Astrocyte (in vitro differentiated cells and primary cell): ENCODE results near the gene CHAF1B. TPM values are rescaled to one million over a fixed set of nuclear protein-coding genes. Genes with fewer than 3 reads are reported as not detected.
A peak's percentile ranks its signal among the peaks of the same experiment; 100 is the strongest.

Experiments used
- DNase-seq: peaks from one replicate; pipeline ENCODE4 v3.0.0-alpha.2; 2010; ENCODE audit warnings: low read depth
- FAIRE-seq: peaks from 2 replicates; lab custom pipeline; 2011; peaks lifted over from hg19 to GRCh38; lab: Jason Lieb, UNC
- H2AFZ ChIP-seq: 2 replicates; pipeline ENCODE4 v1.6.0; 2012; ENCODE audit warnings: low read depth, low read length, inconsistent platforms
- H3K27ac ChIP-seq: 2 replicates; pipeline ENCODE4 v1.5.1; 2011; ENCODE audit warnings: low read depth, low read length, inconsistent platforms
- H3K27me3 ChIP-seq: 2 replicates; pipeline ENCODE4 v1.6.0; 2011; ENCODE audit warnings: low read length, inconsistent platforms; ENCODE audit not compliant: insufficient read depth
- H3K36me3 ChIP-seq: 2 replicates; pipeline ENCODE4 v1.5.1; 2011; ENCODE audit warnings: low read length, inconsistent platforms; ENCODE audit not compliant: insufficient read depth
- H3K4me1 ChIP-seq: 2 replicates; pipeline ENCODE4 v1.5.1; 2011; ENCODE audit warnings: low read length, inconsistent platforms; ENCODE audit not compliant: insufficient read depth
- H3K4me2 ChIP-seq: 2 replicates; pipeline ENCODE4 v1.6.0; 2012; ENCODE audit warnings: low read length, inconsistent platforms
- H3K4me3 ChIP-seq: 2 replicates; pipeline ENCODE4 v1.5.1; 2011; ENCODE audit warnings: low read depth, mild to moderate bottlenecking, low read length, inconsistent platforms; ENCODE audit not compliant: insufficient read depth
- H3K79me2 ChIP-seq: 2 replicates; pipeline ENCODE4 v1.6.0; 2012; ENCODE audit warnings: mild to moderate bottlenecking, low read length, inconsistent platforms; ENCODE audit not compliant: insufficient read depth
- H3K9ac ChIP-seq: 2 replicates; pipeline ENCODE4 v1.6.0; 2012; ENCODE audit warnings: mild to moderate bottlenecking, low read length, inconsistent platforms
- H3K9me3 ChIP-seq: 2 replicates; pipeline ENCODE4 v1.5.1; 2012; ENCODE audit warnings: low read depth, mild to moderate bottlenecking, low read length, inconsistent platforms; ENCODE audit not compliant: insufficient read depth
- H4K20me1 ChIP-seq: 2 replicates; pipeline ENCODE4 v1.6.0; 2012; ENCODE audit warnings: low read length, inconsistent platforms; ENCODE audit not compliant: insufficient read depth
- H3K27ac Mint-ChIP-seq: one replicate; pipeline ENCODE4 v1.8.0; 2021; ENCODE audit warnings: mild to moderate bottlenecking, mixed read lengths; ENCODE audit not compliant: unreplicated experiment
- H3K27me3 Mint-ChIP-seq: one replicate; pipeline ENCODE4 v1.8.0; 2021; ENCODE audit warnings: low read depth, mixed read lengths; ENCODE audit not compliant: unreplicated experiment
- H3K36me3 Mint-ChIP-seq: one replicate; pipeline ENCODE4 v1.8.0; 2021; ENCODE audit warnings: low read depth, mixed read lengths; ENCODE audit not compliant: unreplicated experiment
- H3K4me1 Mint-ChIP-seq: one replicate; pipeline ENCODE4 v1.8.0; 2021; ENCODE audit warnings: low read depth, mixed read lengths; ENCODE audit not compliant: unreplicated experiment
- H3K4me3 Mint-ChIP-seq: one replicate; pipeline ENCODE4 v1.8.0; 2021; ENCODE audit warnings: mild to moderate bottlenecking, moderate library complexity, mixed read lengths; ENCODE audit not compliant: unreplicated experiment
- H3K9me3 Mint-ChIP-seq: one replicate; pipeline ENCODE4 v1.8.0; 2021; ENCODE audit warnings: mild to moderate bottlenecking, mixed read lengths; ENCODE audit not compliant: unreplicated experiment
- CTCF ChIP-seq: IDR thresholded peaks from 2 replicates; pipeline ENCODE4 v1.5.1; 2011; ENCODE audit warnings: low read depth, mild to moderate bottlenecking, inconsistent platforms, low read length, moderate library complexity; ENCODE audit not compliant: insufficient read depth
- EZH2 ChIP-seq: IDR thresholded peaks from 2 replicates; pipeline ENCODE4 v1.6.1; 2012; ENCODE audit warnings: mild to moderate bottlenecking, low read length, inconsistent platforms; ENCODE audit not compliant: insufficient read depth
- total RNA-seq: library from RNA; stranded (reverse); gene quantifications from 2 replicates; pipeline ENCODE4 v1.2.1, GENCODE V29; 2021

CHAF1B gene
- total RNA-seq, 1 donor from 2014 or later: 2.8 TPM

GRCh38 chr21:36460866-36461265 lies 75.7 kb downstream of the CHAF1B start:
- Histone ChIP-seq H3K4me1 (peaks cover 18% of the 10 kb centered on the region), H2AFZ (no peak overlapping the region), H3K27ac (no peak overlapping the region), H3K4me2 (no peak overlapping the region), H4K20me1 (no peaks in the 10 kb centered on the region), H3K4me3 (no peak overlapping the region), H3K9me3 (no peaks in the 10 kb centered on the region), H3K36me3 (no peaks in the 10 kb centered on the region), H3K9ac (no peak overlapping the region), H3K27me3 (no peaks in the 10 kb centered on the region), H3K79me2 (peaks cover 8% of the 10 kb centered on the region)
- TF ChIP-seq EZH2: no peak
- no peak for TF ChIP-seq CTCF
- H3K9me3 Mint-ChIP-seq: no peaks in the 10 kb centered on the region
- FAIRE-seq: no peak
- H3K36me3 Mint-ChIP-seq: peaks cover 3% of the 10 kb centered on the region
- peak overlapping the region; percentile 66 for H3K27ac Mint-ChIP-seq
- peaks cover 19% of the 10 kb centered on the region for H3K4me1 Mint-ChIP-seq
- H3K4me3 Mint-ChIP-seq: no peak overlapping the region
- no peak for DNase-seq
- H3K27me3 Mint-ChIP-seq: peaks cover 3% of the 10 kb centered on the region

- peaks cover 8% of the 10 kb centered on the region for H3K79me2 ChIP-seq
Observed at GRCh38 chr21:36461277-36461917, 76.2 kb downstream of the CHAF1B start.

More at GRCh38 chr21:36461277-36461917, 76.2 kb downstream of the CHAF1B start:
- Mint-ChIP-seq H3K27me3 (peaks cover 3% of the 10 kb centered on the region), H3K4me3 (no peak overlapping the region), H3K36me3 (peaks cover 6% of the 10 kb centered on the region), H3K4me1 (peaks cover 19% of the 10 kb centered on the region), H3K9me3 (peaks cover under 1% of the 10 kb centered on the region), H3K27ac (no peak overlapping the region)
- Histone ChIP-seq H4K20me1 (no peaks in the 10 kb centered on the region), H3K9me3 (no peaks in the 10 kb centered on the region), H3K9ac (no peak overlapping the region), H3K36me3 (no peaks in the 10 kb centered on the region), H3K4me2 (no peak overlapping the region), H3K4me1 (peaks cover 19% of the 10 kb centered on the region), H3K27me3 (no peaks in the 10 kb centered on the region), H3K27ac (no peak overlapping the region), H2AFZ (no peak overlapping the region), H3K4me3 (no peak overlapping the region)
- FAIRE-seq (no peak), DNase-seq (no peak)
- TF ChIP-seq EZH2 (no peak), CTCF (no peak)
